Trophoblast cell (in vitro differentiated cells and primary cell): ENCODE measurements around the gene UBQLN4.

ENCODE experiments used
- DNase-seq, 2 donors: peaks; one replicate each; pipeline ENCODE4 v3.0.0-alpha.2; 2016
- H2AFZ ChIP-seq: 2 replicates; pipeline ENCODE4 v1.6.1; 2013; ENCODE audit warnings: low read length, moderate library complexity, mild to moderate bottlenecking; ENCODE audit not compliant: insufficient read depth, poor library complexity
- H2AK5ac ChIP-seq: 2 replicates; pipeline ENCODE4 v1.6.1; 2013; ENCODE audit warnings: mild to moderate bottlenecking, low read length
- H2BK120ac ChIP-seq: 2 replicates; pipeline ENCODE4 v1.6.1; 2013; ENCODE audit warnings: low read length, mild to moderate bottlenecking, moderate library complexity; ENCODE audit not compliant: insufficient read depth, poor library complexity
- H2BK12ac ChIP-seq: 2 replicates; pipeline ENCODE4 v1.6.1; 2013; ENCODE audit warnings: mild to moderate bottlenecking, low read length, moderate library complexity
- H2BK5ac ChIP-seq: 2 replicates; pipeline ENCODE4 v1.6.1; 2013; ENCODE audit warnings: low read length, low read depth, moderate library complexity, mild to moderate bottlenecking; ENCODE audit not compliant: poor library complexity
- H3K14ac ChIP-seq: 2 replicates; pipeline ENCODE4 v1.6.1; 2013; ENCODE audit warnings: mild to moderate bottlenecking, low read length
- H3K18ac ChIP-seq: 2 replicates; pipeline ENCODE4 v1.6.1; 2013; ENCODE audit warnings: mild to moderate bottlenecking, low read length
- H3K23ac ChIP-seq: 2 replicates; pipeline ENCODE4 v1.6.1; 2013; ENCODE audit warnings: low read length
- H3K27ac ChIP-seq: 2 replicates; pipeline ENCODE4 v1.5.1; 2013; ENCODE audit warnings: low read depth, mild to moderate bottlenecking, inconsistent platforms, low read length, moderate library complexity
- H3K27me3 ChIP-seq: 2 replicates; pipeline ENCODE4 v1.6.1; 2013; ENCODE audit warnings: inconsistent platforms, mild to moderate bottlenecking, low read length, moderate library complexity; ENCODE audit not compliant: insufficient read depth
- H3K36me3 ChIP-seq, 2 experiments: 1 replicate in 1 of 2; 2 replicates in 1 of 2; pipeline ENCODE4 v1.6.1; 2013; ENCODE audit warnings: low read length in 2 of 2, mild to moderate bottlenecking in 2 of 2, moderate library complexity in 1 of 2; ENCODE audit not compliant: insufficient read depth in 2 of 2, control insufficient read depth in 1 of 2
- H3K4ac ChIP-seq: 2 replicates; pipeline ENCODE4 v1.6.1; 2013; ENCODE audit warnings: low read depth, mild to moderate bottlenecking, low read length, moderate library complexity
- H3K4me1 ChIP-seq, 2 experiments: 1 replicate in 1 of 2; 2 replicates in 1 of 2; pipeline ENCODE4 v1.6.1; 2013; ENCODE audit warnings: low read length in 2 of 2, mild to moderate bottlenecking in 2 of 2, moderate library complexity in 1 of 2; ENCODE audit not compliant: insufficient read depth in 2 of 2, control insufficient read depth in 1 of 2
- H3K4me2 ChIP-seq: 2 replicates; pipeline ENCODE4 v1.6.1; 2013; ENCODE audit warnings: inconsistent platforms, mild to moderate bottlenecking, low read length, moderate library complexity
- H3K4me3 ChIP-seq: 2 replicates; pipeline ENCODE4 v1.5.1; 2013; ENCODE audit warnings: mild to moderate bottlenecking, low read depth, low read length, inconsistent platforms
- H3K79me1 ChIP-seq: one replicate; pipeline ENCODE4 v1.6.1; 2013; ENCODE audit warnings: low read length
- H3K79me2 ChIP-seq: 2 replicates; pipeline ENCODE4 v1.6.1; 2013; ENCODE audit warnings: low read length, mild to moderate bottlenecking; ENCODE audit not compliant: control insufficient read depth, insufficient read depth, poor library complexity
- H3K9ac ChIP-seq: 2 replicates; pipeline ENCODE4 v1.6.1; 2013; ENCODE audit warnings: mild to moderate bottlenecking, low read length
- H3K9me3 ChIP-seq: 2 replicates; pipeline ENCODE4 v1.6.1; 2013; ENCODE audit warnings: low read depth, mild to moderate bottlenecking, control low read depth, inconsistent platforms, low read length; ENCODE audit not compliant: insufficient read depth
- H4K12ac ChIP-seq: 2 replicates; pipeline ENCODE4 v1.6.1; 2013; ENCODE audit warnings: low read depth, mild to moderate bottlenecking, low read length, moderate library complexity
- H4K8ac ChIP-seq: 2 replicates; pipeline ENCODE4 v1.6.1; 2013; ENCODE audit warnings: low read depth, mild to moderate bottlenecking, low read length, moderate library complexity
- H4K91ac ChIP-seq: one replicate; pipeline ENCODE4 v1.6.1; 2013; ENCODE audit warnings: low read depth, mild to moderate bottlenecking, low read length, moderate library complexity
- WGBS: extraction: QIAGEN DNeasy Blood & Tissue Kit; methylation state at CpG from one replicate; pipeline ENCODE4 v1.1.7; 2013; ENCODE audit warnings: missing lambda C conversion rate; ENCODE audit not compliant: insufficient read length, insufficient coverage; ENCODE audit errors: extremely low coverage; 5-methylcytosine and 5-hydroxymethylcytosine counted together

Gene UBQLN4

GRCh38 chr1:156064615-156065014, 11.0 kb upstream of the UBQLN4 start:
- no CpG with 5 or more reads among the region's 2 CpGs for WGBS
- Histone ChIP-seq H2AFZ (no peak overlapping the region), H4K8ac (no peak overlapping the region), H3K18ac (no peak overlapping the region), H2BK12ac (no peak overlapping the region), H3K4me1 (peaks cover 4 to 5% of the 10 kb centered on the region in 2 experiments), H2BK120ac (no peak overlapping the region), H3K14ac (no peak overlapping the region), H3K4me2 (no peak overlapping the region), H2AK5ac (no peak overlapping the region), H4K12ac (no peak overlapping the region), H3K9ac (no peak overlapping the region), H3K27ac (no peak overlapping the region), H2BK5ac (no peak overlapping the region), H3K9me3 (no peaks in the 10 kb centered on the region), H3K79me1 (peaks cover 3% of the 10 kb centered on the region), H3K4me3 (no peak overlapping the region), H3K27me3 (no peaks in the 10 kb centered on the region), H4K91ac (no peak overlapping the region), H3K23ac (no peak overlapping the region), H3K36me3 (peaks cover 7 to 10% of the 10 kb centered on the region in 2 experiments), H3K79me2 (peaks cover 2% of the 10 kb centered on the region), H3K4ac (no peak overlapping the region)
- DNase-seq: no peak

GRCh38 chr1:156063997-156064285, 10.3 kb upstream of the UBQLN4 start:
- WGBS: no CpG with 5 or more reads among the region's 2 CpGs
- no peak overlapping the region for H3K27ac ChIP-seq
- H3K4me2 ChIP-seq: no peak overlapping the region
- H4K12ac ChIP-seq: no peak overlapping the region
- no peak overlapping the region for H3K18ac ChIP-seq
- H3K23ac ChIP-seq: no peak overlapping the region
- no peak overlapping the region for H3K4ac ChIP-seq
- no peaks in the 10 kb centered on the region for H3K27me3 ChIP-seq
- H3K4me1 ChIP-seq: peaks cover 4 to 5% of the 10 kb centered on the region in 2 experiments
- peaks cover 6 to 8% of the 10 kb centered on the region in 2 experiments for H3K36me3 ChIP-seq
- no peak overlapping the region for H2AFZ ChIP-seq
- H4K8ac ChIP-seq: no peak overlapping the region
- H3K79me1 ChIP-seq: peaks cover 3% of the 10 kb centered on the region
- H2BK120ac ChIP-seq: no peak overlapping the region
- H2BK5ac ChIP-seq: no peak overlapping the region
- no peak overlapping the region for H2AK5ac ChIP-seq
- no peak overlapping the region for H3K4me3 ChIP-seq
- no peak overlapping the region for H3K14ac ChIP-seq
- no peak for DNase-seq
- H2BK12ac ChIP-seq: no peak overlapping the region
- no peak overlapping the region for H4K91ac ChIP-seq
- no peaks in the 10 kb centered on the region for H3K9me3 ChIP-seq
- peaks cover 2% of the 10 kb centered on the region for H3K79me2 ChIP-seq
- H3K9ac ChIP-seq: no peak overlapping the region

GRCh38 chr1:156062189-156062588, 8.6 kb upstream of the UBQLN4 start:
- H2AK5ac ChIP-seq: no peak overlapping the region
- H3K4me3 ChIP-seq: no peak overlapping the region
- no peaks in the 10 kb centered on the region for H3K27me3 ChIP-seq
- H2AFZ ChIP-seq: no peak overlapping the region
- H2BK5ac ChIP-seq: peak overlapping the region; percentile 52
- H3K4me1 ChIP-seq: peaks cover 4 to 5% of the 10 kb centered on the region in 2 experiments
- WGBS: no CpG with 5 or more reads among the region's 3 CpGs
- no peak overlapping the region for H3K14ac ChIP-seq
- no peaks in the 10 kb centered on the region for H3K9me3 ChIP-seq
- peak; percentile 44 to 56 for DNase-seq
- no peak overlapping the region for H4K8ac ChIP-seq
- peak overlapping the region; percentile 37 for H3K9ac ChIP-seq
- no peak overlapping the region for H3K18ac ChIP-seq
- no peak overlapping the region for H4K91ac ChIP-seq
- H3K27ac ChIP-seq: peak overlapping the region; percentile 46
- peak overlapping the region; percentile 66 for H3K4ac ChIP-seq
- peaks cover 3% of the 10 kb centered on the region for H3K79me1 ChIP-seq
- no peak overlapping the region for H3K23ac ChIP-seq
- peaks cover 3 to 6% of the 10 kb centered on the region in 2 experiments for H3K36me3 ChIP-seq
- no peak overlapping the region for H4K12ac ChIP-seq
- peaks cover 2% of the 10 kb centered on the region for H3K79me2 ChIP-seq
- H3K4me2 ChIP-seq: peak overlapping the region; percentile 50
- H2BK120ac ChIP-seq: no peak overlapping the region
- H2BK12ac ChIP-seq: no peak overlapping the region

- H3K4me2 ChIP-seq: peak within 1 kb of the TSS; percentile 26
- H2AK5ac ChIP-seq: no peak within 1 kb of the TSS
- H2BK120ac ChIP-seq: peak within 1 kb of the TSS; percentile 54
- peak within 1 kb of the TSS; percentile 66 for H3K27ac ChIP-seq
- peak; percentile 68 to 84 for DNase-seq
- H3K36me3 ChIP-seq: peaks cover 4 to 6% of the 10 kb centered on the region in 2 experiments
- no peaks in the 10 kb centered on the region for H3K27me3 ChIP-seq
- no CpG with 5 or more reads among the region's 11 CpGs for WGBS
- peak within 1 kb of the TSS; percentile 45 for H4K12ac ChIP-seq
- H2BK5ac ChIP-seq: peak within 1 kb of the TSS; percentile 52
- H3K4ac ChIP-seq: peak within 1 kb of the TSS; percentile 60
- H3K79me2 ChIP-seq: peaks cover 2% of the 10 kb centered on the region
- peak within 1 kb of the TSS; percentile 66 for H3K18ac ChIP-seq
- H3K9me3 ChIP-seq: no peaks in the 10 kb centered on the region
- no peak within 1 kb of the TSS for H3K9ac ChIP-seq
- H3K14ac ChIP-seq: peak within 1 kb of the TSS; percentile 78
- peak within 1 kb of the TSS; percentile 75 for H4K91ac ChIP-seq
- H2AFZ ChIP-seq: peak within 1 kb of the TSS; percentile 44
- H2BK12ac ChIP-seq: peak within 1 kb of the TSS; percentile 41
- peak within 1 kb of the TSS; percentile 82 for H4K8ac ChIP-seq
- peaks cover 3% of the 10 kb centered on the region for H3K79me1 ChIP-seq
- H3K4me3 ChIP-seq: peak within 1 kb of the TSS; percentile 4
- peaks cover 4 to 5% of the 10 kb centered on the region in 2 experiments for H3K4me1 ChIP-seq
- H3K23ac ChIP-seq: no peak within 1 kb of the TSS
Measured at GRCh38 chr1:156060937-156061636, 7.5 kb upstream of the UBQLN4 start, which contains the start of gene RAB25. Gene RAB25 (plus strand): TSS chr1:156061160. CDS start chr1:156061401, 241 bp downstream.
